IMR-90 (cell line): Measurements from ENCODE around the gene ADAMTSL5.

ENCODE experiments used
- BHLHE40 ChIP-seq: fragments of 150-350 bp; IDR thresholded peaks from 2 replicates; pipeline ENCODE4 v1.6.1; 2016; ENCODE audit warnings: mild to moderate bottlenecking, low read depth, low read length
- CHD1 ChIP-seq: IDR thresholded peaks from 2 replicates; pipeline ENCODE4 v1.6.1; 2012; ENCODE audit warnings: low read depth, low read length, improper control_type of control experiment
- ELK1 ChIP-seq: fragments of 150-350 bp; IDR thresholded peaks from 2 replicates; pipeline ENCODE4 v1.6.1; 2016; ENCODE audit warnings: low read depth, mild to moderate bottlenecking, low read length, moderate library complexity, borderline replicate concordance
- MAFK ChIP-seq: IDR thresholded peaks from 2 replicates; pipeline ENCODE4 v1.6.1; 2012; ENCODE audit warnings: low read depth, low read length, improper control_type of control experiment
- MAZ ChIP-seq: IDR thresholded peaks from 2 replicates; pipeline ENCODE4 v1.6.1; 2012; ENCODE audit warnings: low read depth, mild to moderate bottlenecking, low read length, improper control_type of control experiment, moderate library complexity, borderline replicate concordance
- MXI1 ChIP-seq: IDR thresholded peaks from 2 replicates; pipeline ENCODE4 v1.6.1; 2012; ENCODE audit warnings: low read depth, mild to moderate bottlenecking, low read length, moderate library complexity, borderline replicate concordance
- NFE2L2 ChIP-seq: fragments of 150-350 bp; IDR thresholded peaks from 2 replicates; pipeline ENCODE4 v1.6.1; 2016; ENCODE audit warnings: low read depth, mild to moderate bottlenecking, low read length
- POLR2A ChIP-seq: IDR thresholded peaks from 2 replicates; pipeline ENCODE4 v1.6.1; 2012; ENCODE audit warnings: mild to moderate bottlenecking, low read depth, low read length
- RAD21 ChIP-seq: IDR thresholded peaks from 2 replicates; pipeline ENCODE4 v1.6.1; 2012; ENCODE audit warnings: low read length, improper control_type of control experiment
- RCOR1 ChIP-seq: IDR thresholded peaks from 2 replicates; pipeline ENCODE4 v1.6.1; 2012; ENCODE audit warnings: mild to moderate bottlenecking, low read length, improper control_type of control experiment; ENCODE audit not compliant: insufficient replicate concordance
- RFX5 ChIP-seq: IDR thresholded peaks from 2 replicates; pipeline ENCODE4 v1.8.0; 2012; ENCODE audit warnings: low read depth, mild to moderate bottlenecking, low read length, moderate library complexity
- SMC3 ChIP-seq: fragments of 150-350 bp; IDR thresholded peaks from 2 replicates; pipeline ENCODE4 v1.6.1; 2016; ENCODE audit warnings: low read depth, mild to moderate bottlenecking, antibody characterized with exemption, low read length, moderate library complexity
- TF ChIP-seq, protein P1 (sequence below): conservative IDR thresholded peaks from 2 replicates; pipeline ENCODE4 v1.5.1; 2012; ENCODE audit warnings: mild to moderate bottlenecking, low read depth, low read length, improper control_type of control experiment
- TF ChIP-seq, protein P2 (sequence below): fragments of 150-350 bp; IDR thresholded peaks from 2 replicates; pipeline ENCODE4 v1.6.1; 2017; ENCODE audit warnings: mild to moderate bottlenecking, antibody characterized with exemption, low read length, low read depth

- TF ChIP-seq, protein P1, sequence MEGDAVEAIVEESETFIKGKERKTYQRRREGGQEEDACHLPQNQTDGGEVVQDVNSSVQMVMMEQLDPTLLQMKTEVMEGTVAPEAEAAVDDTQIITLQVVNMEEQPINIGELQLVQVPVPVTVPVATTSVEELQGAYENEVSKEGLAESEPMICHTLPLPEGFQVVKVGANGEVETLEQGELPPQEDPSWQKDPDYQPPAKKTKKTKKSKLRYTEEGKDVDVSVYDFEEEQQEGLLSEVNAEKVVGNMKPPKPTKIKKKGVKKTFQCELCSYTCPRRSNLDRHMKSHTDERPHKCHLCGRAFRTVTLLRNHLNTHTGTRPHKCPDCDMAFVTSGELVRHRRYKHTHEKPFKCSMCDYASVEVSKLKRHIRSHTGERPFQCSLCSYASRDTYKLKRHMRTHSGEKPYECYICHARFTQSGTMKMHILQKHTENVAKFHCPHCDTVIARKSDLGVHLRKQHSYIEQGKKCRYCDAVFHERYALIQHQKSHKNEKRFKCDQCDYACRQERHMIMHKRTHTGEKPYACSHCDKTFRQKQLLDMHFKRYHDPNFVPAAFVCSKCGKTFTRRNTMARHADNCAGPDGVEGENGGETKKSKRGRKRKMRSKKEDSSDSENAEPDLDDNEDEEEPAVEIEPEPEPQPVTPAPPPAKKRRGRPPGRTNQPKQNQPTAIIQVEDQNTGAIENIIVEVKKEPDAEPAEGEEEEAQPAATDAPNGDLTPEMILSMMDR, result no peak
- TF ChIP-seq POLR2A (no peak), RCOR1 (no peak), NFE2L2 (no peak), RAD21 (no peak), MXI1 (no peak), SMC3 (no peak), MAFK (no peak), ELK1 (no peak), BHLHE40 (no peak), CHD1 (no peak), MAZ (no peak), RFX5 (no peak)
- TF ChIP-seq, protein P2, sequence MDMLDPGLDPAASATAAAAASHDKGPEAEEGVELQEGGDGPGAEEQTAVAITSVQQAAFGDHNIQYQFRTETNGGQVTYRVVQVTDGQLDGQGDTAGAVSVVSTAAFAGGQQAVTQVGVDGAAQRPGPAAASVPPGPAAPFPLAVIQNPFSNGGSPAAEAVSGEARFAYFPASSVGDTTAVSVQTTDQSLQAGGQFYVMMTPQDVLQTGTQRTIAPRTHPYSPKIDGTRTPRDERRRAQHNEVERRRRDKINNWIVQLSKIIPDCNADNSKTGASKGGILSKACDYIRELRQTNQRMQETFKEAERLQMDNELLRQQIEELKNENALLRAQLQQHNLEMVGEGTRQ, result no peak
Measured at GRCh38 chr19:1532003-1532402, 19.2 kb upstream of the ADAMTSL5 start.
